Measurements from ENCODE around the gene PHACTR1. TPM values are rescaled to one million over a fixed set of nuclear protein-coding genes. Genes with fewer than 3 reads are reported as not detected.
A peak's percentile ranks its signal among the peaks of the same experiment; 100 is the strongest.

PHACTR1 gene
- total RNA-seq, 6 experiments from 2014 or later = 0.20 to 3.5 (median 0.93) TPM

DNA sequence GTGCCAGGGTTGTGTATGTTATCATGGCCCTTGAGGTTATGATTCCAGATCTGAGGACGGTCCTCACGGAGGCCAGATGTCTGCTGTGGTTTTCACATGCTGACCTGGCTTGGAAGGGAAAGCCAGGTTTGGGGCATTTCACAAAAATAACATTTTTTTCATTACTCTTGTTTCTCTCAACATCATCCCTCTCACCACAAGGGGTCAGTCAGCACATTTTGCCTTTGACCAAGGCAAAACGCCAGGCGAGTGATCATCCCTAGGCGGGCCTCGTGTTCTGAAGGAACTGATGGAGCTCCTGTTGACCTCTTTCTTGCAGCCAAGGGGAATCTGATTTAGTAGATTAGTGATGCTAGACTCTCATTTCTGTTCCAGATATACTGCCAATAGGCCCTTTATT is 478.3 kb downstream of the PHACTR1 start:
- H3K4me3 ChIP-seq = no peak overlapping the region
- 13% methylated on average over 6 of the region's 6 CpGs for WGBS (ENCODE audit: insufficient coverage, low coverage, low lambda C conversion rate, missing lambda C conversion rate)
- peak; percentile 74 to 87 (median 81) for ATAC-seq
- H3K27ac ChIP-seq = no peak overlapping the region
- H3K9me3 ChIP-seq = no peaks in the 10 kb centered on the region
- TF ChIP-seq, protein P1, sequence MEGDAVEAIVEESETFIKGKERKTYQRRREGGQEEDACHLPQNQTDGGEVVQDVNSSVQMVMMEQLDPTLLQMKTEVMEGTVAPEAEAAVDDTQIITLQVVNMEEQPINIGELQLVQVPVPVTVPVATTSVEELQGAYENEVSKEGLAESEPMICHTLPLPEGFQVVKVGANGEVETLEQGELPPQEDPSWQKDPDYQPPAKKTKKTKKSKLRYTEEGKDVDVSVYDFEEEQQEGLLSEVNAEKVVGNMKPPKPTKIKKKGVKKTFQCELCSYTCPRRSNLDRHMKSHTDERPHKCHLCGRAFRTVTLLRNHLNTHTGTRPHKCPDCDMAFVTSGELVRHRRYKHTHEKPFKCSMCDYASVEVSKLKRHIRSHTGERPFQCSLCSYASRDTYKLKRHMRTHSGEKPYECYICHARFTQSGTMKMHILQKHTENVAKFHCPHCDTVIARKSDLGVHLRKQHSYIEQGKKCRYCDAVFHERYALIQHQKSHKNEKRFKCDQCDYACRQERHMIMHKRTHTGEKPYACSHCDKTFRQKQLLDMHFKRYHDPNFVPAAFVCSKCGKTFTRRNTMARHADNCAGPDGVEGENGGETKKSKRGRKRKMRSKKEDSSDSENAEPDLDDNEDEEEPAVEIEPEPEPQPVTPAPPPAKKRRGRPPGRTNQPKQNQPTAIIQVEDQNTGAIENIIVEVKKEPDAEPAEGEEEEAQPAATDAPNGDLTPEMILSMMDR (IDR thresholded peaks at IDR 0.05) = peak; percentile 48 to 66 (median 58)
- TF ChIP-seq POLR2A (IDR thresholded peaks at IDR 0.05) = no peak
- no peaks in the 10 kb centered on the region for H3K36me3 ChIP-seq
- intact Hi-C loops (cut with DNase I) = loop anchor here (10.0 kb wide), 2 partner anchors 130 to 140 kb away; partner anchors contain the start of gene TBC1D7 (in 1 of the 2)
- H3K27me3 ChIP-seq = no peaks in the 10 kb centered on the region
- DNase-seq = peak; percentile 62 to 69 (median 66)
- H3K4me1 ChIP-seq = no peaks in the 10 kb centered on the region

DNA sequence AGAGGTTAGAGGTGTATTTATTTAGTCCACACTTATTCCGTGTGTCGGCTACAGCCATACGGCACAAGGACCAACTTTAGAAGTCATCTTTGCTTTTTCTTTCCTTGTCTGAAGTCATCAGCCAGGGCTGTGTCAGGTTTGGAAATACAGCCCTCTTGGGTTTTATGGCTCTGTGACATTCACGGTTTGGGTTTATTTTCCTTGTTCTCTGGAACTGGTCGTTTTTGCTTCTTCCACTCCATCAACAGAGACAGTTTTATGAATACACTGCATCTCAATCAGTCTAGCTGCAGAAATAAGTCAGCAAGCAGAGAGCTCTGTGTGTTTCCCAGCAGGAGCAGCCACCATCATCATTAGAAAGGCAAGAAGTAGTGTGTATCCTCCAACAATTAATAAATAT is 479.2 kb downstream of the PHACTR1 start:
- H3K9me3 ChIP-seq = no peaks in the 10 kb centered on the region
- no peak for DNase-seq
- no peak for TF ChIP-seq POLR2A (IDR thresholded peaks at IDR 0.05)
- TF ChIP-seq, protein P1 (IDR thresholded peaks at IDR 0.05) = no peak
- 81% methylated on average over 5 of the region's 5 CpGs for WGBS (ENCODE audit: insufficient coverage, low coverage, low lambda C conversion rate, missing lambda C conversion rate)
- H3K36me3 ChIP-seq = no peaks in the 10 kb centered on the region
- no peak for ATAC-seq
- no peaks in the 10 kb centered on the region for H3K27me3 ChIP-seq
- no peaks in the 10 kb centered on the region for H3K4me1 ChIP-seq
- no peak overlapping the region for H3K27ac ChIP-seq
- intact Hi-C loops (cut with DNase I) = loop anchor here (10.0 kb wide), 2 partner anchors 129 to 139 kb away; partner anchors contain the start of gene TBC1D7 (in 1 of the 2)
- H3K4me3 ChIP-seq = no peak overlapping the region

DNA sequence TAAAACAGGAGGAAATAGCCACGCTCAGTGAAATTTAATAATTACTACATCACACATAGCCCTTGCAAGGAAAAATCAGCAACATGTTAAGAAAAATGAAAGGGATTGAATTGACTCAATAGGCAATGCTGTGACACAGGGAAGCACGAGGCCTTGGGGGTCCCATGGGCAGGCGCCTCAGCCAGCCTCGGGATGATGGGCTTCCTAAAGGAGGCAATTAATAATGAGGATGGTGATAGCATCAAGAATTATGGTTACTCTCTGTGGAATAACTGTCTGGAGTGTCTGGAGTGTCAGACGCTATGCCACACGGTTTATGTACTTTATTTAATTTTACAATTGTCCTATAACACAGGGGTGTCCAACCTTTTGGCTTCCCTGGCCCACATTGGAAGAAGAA is 481.6 kb downstream of the PHACTR1 start:
- no peak overlapping the region for H3K27ac ChIP-seq
- H3K27me3 ChIP-seq = no peaks in the 10 kb centered on the region
- TF ChIP-seq POLR2A (IDR thresholded peaks at IDR 0.05) = no peak
- TF ChIP-seq, protein P1 (IDR thresholded peaks at IDR 0.05) = no peak
- no peak for ATAC-seq
- H3K4me3 ChIP-seq = no peak overlapping the region
- WGBS (ENCODE audit: insufficient coverage, low coverage, low lambda C conversion rate, missing lambda C conversion rate) = 61% methylated on average over 6 of the region's 6 CpGs
- no peaks in the 10 kb centered on the region for H3K36me3 ChIP-seq
- DNase-seq = no peak
- intact Hi-C loops (cut with DNase I) = loop anchor here (10.0 kb wide), 2 partner anchors 127 to 137 kb away; partner anchors contain the start of gene TBC1D7 (in 1 of the 2)
- H3K4me1 ChIP-seq = no peaks in the 10 kb centered on the region
- H3K9me3 ChIP-seq = no peaks in the 10 kb centered on the region

DNA sequence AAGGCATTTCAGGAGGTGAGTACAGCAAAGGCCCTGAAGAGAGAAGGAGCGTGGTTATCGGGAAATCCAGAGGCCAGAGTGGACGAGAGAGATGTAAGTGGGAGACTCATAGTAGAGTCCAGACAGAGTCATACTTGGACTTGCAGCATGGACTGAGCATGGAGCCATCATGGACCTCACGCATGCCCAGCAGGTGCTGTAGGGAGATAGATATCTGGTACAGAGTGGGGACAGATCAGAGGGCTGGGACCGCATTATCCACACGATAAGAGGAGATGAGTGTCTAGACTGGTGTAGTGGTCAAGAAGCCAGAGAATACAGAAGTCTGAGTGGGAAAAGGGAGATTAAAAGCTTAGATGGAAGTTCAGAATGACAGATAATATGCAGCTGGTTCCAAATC is 484.8 kb downstream of the PHACTR1 start:
- DNase-seq = no peak
- no peak for ATAC-seq
- H3K27me3 ChIP-seq = no peaks in the 10 kb centered on the region
- no peak overlapping the region for H3K4me3 ChIP-seq
- no peaks in the 10 kb centered on the region for H3K4me1 ChIP-seq
- WGBS (ENCODE audit: insufficient coverage, low coverage, low lambda C conversion rate, missing lambda C conversion rate) = 78% methylated on average over 6 of the region's 6 CpGs
- no peak overlapping the region for H3K27ac ChIP-seq
- no peaks in the 10 kb centered on the region for H3K9me3 ChIP-seq
- intact Hi-C loops (cut with DNase I) = no loop called here
- TF ChIP-seq, protein P1 (IDR thresholded peaks at IDR 0.05) = no peak
- TF ChIP-seq POLR2A (IDR thresholded peaks at IDR 0.05) = no peak
- H3K36me3 ChIP-seq = no peaks in the 10 kb centered on the region

DNA sequence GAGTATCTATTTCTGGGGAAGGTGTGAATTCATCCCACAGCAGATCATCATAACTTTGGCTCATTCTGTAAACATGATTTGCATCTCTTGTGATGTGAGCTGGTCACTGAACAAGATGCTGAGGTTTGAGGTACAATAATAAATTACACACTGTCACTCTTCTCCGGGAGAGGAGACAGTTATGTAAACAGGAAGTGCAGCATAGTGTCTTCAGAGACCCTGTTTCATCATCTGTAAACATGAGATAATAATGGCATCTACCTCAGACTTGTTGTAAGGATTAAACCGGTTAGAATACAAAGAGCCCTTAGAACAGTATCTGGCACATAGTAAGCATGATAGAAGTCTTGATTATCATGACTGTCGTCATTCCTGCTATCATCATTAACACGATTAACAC is 486.6 kb downstream of the PHACTR1 start:
- Histone ChIP-seq H3K27ac (no peak overlapping the region), H3K9me3 (no peaks in the 10 kb centered on the region)
- DNase-seq = no peak

More for the DNA sequence above, 486.6 kb downstream of the PHACTR1 start:
- Histone ChIP-seq H3K4me3 (no peak overlapping the region), H3K27me3 (no peaks in the 10 kb centered on the region), H3K4me1 (no peaks in the 10 kb centered on the region), H3K36me3 (no peaks in the 10 kb centered on the region)
- intact Hi-C loops (cut with DNase I) = no loop called here
- ATAC-seq = no peak
- TF ChIP-seq, protein P1 (IDR thresholded peaks at IDR 0.05) = no peak
- TF ChIP-seq POLR2A (IDR thresholded peaks at IDR 0.05) = no peak
- WGBS (ENCODE audit: insufficient coverage, low coverage, low lambda C conversion rate, missing lambda C conversion rate) = 42% methylated on average over 4 of the region's 4 CpGs
